ENCODE measurements around the gene ALDOA.
A peak's percentile ranks its signal among the peaks of the same experiment; 100 is the strongest.
"Not testable (repeated sequence)": the region's sequence is repeated elsewhere in the genome, so short reads cannot be mapped to it uniquely, and the experiment has no call there.

ALDOA gene

DNA sequence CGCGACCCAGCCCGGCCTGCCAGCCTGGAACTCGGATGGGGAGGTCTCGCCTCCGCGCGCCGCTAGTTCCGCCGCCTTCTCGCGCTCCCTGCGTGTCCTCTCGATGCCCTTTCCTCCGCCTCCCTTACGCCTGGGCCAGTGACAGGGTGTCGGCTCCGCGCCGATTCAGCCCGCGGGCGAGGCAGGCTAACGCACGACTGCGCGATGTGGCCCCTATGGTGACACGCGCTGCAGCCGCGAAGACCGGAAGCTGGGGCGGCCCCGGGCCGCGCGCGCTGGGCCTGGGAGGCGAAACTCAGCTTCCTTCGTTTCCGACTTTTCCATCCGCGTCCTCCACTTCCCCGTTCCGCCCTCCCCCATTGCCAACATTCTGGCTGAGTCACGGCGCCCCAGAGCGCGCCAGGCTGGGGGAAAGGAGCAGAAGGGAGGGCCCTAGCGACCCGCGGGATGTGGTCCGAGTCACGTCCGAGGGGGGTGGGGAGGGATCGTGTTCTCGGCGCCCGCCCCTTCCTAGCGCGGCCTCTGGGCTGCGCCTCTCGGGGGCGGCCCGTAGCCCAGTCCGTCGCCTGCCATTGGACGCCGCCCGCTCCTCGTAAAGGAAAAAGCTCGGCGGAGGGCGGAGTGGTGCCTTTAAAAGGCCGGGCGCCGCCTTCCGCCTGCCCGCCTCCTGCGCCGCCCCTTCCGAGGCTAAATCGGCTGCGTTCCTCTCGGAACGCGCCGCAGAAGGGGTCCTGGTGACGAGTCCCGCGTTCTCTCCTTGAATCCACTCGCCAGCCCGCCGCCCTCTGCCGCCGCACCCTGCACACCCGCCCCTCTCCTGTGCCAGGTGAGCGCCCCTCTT is at the start of gene ALDOA:
TSS of gene ALDOA (plus strand) at position 659 of the 841 bp plus-strand sequence. CDS start 1,138 bp downstream, outside the sequence.
- FAIRE-seq (no peak), DNase-seq (ENCODE audit: insufficient read length, low spot score) (peak; percentile 91)

DNA sequence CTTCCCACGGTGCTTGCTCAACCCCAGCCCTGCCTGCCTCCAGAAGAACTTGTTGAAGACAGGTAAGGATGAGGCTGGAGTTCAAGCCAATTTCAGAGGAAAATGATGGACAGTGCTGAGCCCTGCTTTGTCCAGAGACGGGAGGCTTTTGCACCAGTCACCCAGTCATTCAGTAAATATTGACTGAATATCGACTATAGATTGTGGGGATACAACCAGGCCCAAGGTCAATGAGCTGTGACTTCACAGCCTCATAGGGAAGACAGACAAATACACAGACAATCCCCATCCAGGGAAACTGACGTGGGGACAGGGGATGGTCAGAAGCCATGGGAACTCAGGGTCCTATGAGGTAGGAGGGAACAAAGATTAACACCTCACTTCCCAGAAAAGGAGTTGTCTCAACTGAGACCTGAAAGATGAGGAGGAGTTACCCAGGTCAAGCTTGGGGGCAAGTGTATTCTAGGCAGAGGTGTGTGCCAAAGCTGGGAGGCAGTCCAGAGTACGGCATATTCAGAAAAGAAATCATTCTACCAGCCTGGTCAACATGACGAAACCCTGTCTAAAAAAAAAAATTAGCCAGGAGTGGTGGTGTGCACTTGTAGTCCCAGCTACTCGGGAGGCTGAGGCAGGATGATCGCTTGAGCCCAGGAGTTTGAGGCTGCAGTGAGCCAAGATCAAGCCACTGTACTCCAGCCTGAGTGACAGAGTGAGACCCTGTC is 48.8 kb upstream of the ALDOA start:
- no peak for FAIRE-seq
- no peak for DNase-seq (ENCODE audit: insufficient read length, low spot score)

DNA sequence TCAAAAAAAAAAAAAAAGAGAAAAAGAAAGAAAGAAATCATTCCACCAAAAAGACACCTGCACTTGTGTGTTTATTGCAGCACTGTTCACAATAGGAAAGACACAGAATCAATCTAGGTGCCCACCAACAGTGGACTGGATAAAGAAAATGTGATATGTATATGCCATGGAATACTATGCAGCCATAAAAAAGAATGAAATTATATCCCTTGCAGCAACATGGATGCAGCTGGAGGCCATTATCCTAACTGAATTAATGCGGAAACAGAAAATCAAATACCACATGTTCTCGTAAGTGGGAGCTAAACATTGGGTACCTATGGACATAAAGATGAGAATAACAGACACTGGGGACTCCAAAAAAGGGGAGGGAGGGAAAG is 48.3 kb upstream of the ALDOA start:
- DNase-seq (ENCODE audit: insufficient read length, low spot score) = no peak
- no peak for FAIRE-seq

DNA sequence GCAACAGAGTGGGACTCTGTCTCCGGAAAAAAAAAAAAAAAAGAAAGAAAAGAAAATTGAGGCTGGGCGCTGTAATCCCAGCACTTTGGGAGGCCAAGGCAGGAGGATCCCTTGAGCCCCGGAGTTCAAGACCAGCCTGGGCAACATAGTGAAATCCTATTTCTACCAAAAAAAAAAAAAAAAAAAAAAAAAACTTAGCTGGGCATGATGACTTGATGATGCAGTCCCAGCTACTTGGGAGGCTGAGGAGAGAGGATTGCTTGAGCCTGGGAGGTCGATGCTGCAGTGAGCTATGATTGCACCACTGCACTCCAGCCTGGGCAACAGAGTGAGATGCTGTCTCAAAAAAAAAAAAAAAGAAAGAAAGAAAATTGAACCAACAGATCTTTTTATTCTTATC is 47.6 kb upstream of the ALDOA start:
- FAIRE-seq; DNase-seq (ENCODE audit: insufficient read length, low spot score): not testable (repeated sequence)

DNA sequence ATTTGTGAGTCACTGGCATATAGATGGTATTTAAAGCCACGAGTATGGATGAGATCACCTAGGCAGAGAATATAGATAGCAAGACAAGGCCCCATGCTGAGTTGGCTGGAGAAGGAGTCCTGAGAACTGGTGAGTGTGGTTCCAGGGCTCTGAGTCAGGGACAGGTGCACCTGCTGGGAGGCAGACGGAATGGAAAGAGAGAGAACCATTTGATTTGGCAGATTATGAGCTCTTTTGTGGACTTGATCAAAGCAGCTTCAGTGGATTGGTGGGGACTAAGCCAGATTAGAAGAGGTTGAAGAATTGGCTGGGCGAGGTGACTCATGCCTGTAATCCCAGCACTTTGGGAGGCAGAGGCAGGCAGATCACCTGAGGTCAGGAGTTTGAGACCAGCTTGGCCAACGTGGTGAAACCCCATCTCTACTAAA is 46.8 kb upstream of the ALDOA start:
- FAIRE-seq (no peak), DNase-seq (ENCODE audit: insufficient read length, low spot score) (no peak)

DNA sequence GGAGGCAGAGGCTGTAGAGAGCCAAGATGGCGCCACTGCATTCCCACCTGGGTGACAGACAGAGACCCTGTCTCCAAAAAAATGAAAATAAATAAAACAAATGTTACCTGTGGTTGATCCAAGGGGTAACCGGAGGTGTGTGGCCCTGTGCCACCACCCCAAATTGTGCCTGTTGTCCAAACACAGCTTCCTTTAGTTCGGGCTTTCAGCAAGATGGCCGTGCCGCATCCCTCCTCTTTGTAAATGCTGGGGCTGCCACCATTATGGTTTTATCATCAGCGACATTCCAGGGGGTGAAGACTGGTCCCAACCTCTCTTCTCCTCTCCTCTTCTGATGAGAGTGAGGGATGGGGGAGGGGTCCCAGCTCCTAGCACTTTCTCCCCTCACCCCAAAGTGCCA is 42.7 kb upstream of the ALDOA start, which contains the start of gene C16orf92:
TSS of gene C16orf92 (plus strand) at position 312 of the 400 bp plus-strand sequence. CDS start 143 bp downstream, outside the sequence.
- DNase-seq (ENCODE audit: insufficient read length, low spot score) = no peak
- FAIRE-seq = no peak

DNA sequence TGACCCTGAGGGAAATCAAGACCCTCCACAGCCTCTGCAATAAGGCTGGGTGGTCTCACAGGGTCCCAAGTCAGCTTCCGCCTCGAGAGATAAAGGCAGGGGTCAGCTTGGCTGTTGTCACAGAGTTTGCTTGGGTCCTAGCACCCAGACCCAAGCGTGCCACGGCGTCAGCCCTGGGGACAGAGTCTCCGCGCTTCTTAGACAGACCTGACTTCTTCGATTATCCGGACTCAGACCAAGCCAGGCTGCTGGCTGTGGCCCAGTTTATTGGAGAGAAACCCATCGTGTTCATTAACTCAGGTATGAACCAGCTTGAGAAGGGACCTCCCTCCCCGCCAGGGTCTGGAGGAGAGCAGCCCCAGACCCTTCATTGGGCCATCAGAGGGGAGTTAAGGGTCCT is 42.0 kb upstream of the ALDOA start:
- no peak for FAIRE-seq
- DNase-seq (ENCODE audit: insufficient read length, low spot score) = no peak

DNA sequence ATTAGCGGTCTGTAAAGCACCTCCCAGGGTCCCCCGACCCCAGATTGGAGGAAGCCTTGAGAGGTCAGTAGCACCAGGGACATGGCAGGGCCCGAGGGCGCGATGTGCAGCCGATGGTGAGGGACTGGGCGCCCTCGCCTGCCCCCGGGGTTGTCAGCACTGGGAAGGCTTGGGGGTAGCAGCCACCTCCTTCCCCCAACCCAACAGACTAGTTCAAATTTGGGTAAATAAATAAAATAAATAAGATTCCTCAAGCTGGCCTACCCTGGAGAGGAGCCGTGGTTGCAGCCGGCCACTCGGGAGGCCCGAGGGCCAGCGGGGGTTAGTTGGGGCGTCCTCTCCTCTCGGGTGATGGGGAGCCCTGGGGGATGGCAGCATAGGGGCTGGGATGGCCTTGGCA is 41.1 kb upstream of the ALDOA start:
- DNase-seq (ENCODE audit: insufficient read length, low spot score) (no peak), FAIRE-seq (no peak)

DNA sequence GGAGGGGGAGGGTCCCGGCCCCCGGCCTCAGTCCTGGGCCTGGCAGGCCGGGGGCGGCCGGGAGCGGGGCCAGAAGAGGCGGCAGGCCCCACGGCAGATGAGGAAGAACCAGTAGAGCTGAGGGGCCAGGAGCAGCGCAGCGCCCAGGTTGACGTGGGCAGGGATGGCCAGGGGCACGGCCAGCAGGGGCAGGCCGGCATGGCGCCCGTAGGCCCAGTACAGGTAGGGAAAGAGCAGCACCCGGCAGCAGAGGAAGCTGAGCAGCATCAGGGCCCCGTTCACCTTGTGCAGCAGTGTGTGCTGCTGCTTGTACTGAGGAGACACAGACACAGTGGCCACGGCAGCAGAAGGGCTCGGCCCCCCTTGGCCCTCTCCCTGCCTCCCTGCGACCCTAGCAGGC is 40.4 kb upstream of the ALDOA start:
- FAIRE-seq = no peak
- DNase-seq (ENCODE audit: insufficient read length, low spot score) = no peak

DNA sequence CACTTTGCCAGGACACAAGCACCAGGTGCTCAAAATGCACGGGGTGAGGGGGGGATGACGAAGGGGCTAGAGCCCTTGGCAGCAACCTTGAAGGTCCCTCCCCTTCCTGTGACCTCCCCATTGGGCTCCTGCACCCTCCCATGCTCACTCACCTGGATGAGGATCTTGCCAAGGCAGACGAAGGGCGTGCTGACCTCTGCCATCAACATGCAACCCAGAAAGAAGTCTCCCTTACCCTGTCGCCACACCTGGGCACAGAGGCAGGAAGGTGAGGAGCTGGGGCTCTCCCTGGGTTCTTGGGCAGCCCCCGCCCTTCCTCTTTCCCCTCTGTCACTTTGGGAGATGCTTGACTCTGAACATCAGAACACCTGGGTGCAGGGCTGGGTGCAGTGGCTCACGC is 40.0 kb upstream of the ALDOA start:
- no peak for DNase-seq (ENCODE audit: insufficient read length, low spot score)
- FAIRE-seq = no peak

DNA sequence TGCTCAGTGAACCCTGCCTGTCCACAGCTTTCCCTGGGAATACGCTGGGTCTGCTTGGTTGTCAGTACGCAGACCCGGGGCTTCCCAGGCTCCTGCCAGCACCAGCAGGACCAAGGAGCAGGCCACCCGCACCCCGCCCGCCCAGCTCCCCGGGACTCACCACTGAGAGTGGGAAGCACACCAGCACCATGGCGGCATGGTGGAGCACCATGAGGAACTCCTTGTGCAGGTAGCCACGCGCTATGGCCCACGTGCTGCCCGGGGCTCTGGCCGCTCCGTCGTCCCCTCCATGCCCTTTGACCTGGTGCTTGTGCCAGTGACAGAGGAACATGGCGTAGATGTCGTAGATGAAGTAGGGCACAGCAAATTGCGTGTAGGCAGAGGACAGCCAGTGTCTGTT is 39.1 kb upstream of the ALDOA start:
- DNase-seq (ENCODE audit: insufficient read length, low spot score) (no peak), FAIRE-seq (no peak)

DNA sequence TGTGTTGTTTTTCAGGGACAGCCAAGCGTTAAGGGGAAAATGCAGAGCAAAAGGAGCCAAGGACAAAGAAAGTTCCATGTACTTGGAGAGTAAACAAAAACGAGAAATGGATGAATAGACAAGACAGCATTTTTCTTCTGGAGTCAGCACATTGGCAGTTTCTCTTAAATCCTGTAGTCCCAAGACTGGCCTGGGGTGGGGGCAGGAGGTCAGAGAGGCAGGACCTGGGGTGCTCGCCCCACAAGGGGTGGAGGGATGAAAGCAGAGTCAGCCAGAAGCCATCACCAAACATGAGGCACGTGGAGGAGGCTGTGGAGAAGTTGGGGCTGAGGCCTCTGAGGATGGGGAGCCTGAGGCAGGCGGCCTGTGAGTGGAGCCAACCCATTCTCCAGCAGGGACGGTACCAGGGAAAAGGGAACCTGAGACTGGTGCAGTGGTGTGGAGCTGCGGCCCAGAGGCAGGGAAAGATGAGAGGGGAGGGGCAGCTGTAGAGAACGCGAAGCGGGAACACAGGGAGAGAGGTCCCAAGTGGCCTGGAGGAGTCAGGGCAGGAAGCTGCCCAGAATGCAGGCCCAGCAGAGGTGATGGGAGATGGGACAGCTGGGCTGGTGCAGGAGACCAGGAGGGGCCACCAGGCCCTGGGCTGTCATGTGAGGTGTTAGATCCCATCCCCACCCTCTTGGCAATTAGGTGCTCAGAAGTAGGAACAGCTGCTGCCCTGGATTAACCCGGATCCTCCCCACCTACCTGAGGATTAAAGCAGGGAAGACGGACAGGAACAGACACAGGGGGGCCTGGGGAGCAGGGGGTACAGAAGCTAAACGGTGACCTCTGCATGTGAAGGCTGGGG is 37.7 kb upstream of the ALDOA start:
- FAIRE-seq (no peak), DNase-seq (ENCODE audit: insufficient read length, low spot score) (no peak)

DNA sequence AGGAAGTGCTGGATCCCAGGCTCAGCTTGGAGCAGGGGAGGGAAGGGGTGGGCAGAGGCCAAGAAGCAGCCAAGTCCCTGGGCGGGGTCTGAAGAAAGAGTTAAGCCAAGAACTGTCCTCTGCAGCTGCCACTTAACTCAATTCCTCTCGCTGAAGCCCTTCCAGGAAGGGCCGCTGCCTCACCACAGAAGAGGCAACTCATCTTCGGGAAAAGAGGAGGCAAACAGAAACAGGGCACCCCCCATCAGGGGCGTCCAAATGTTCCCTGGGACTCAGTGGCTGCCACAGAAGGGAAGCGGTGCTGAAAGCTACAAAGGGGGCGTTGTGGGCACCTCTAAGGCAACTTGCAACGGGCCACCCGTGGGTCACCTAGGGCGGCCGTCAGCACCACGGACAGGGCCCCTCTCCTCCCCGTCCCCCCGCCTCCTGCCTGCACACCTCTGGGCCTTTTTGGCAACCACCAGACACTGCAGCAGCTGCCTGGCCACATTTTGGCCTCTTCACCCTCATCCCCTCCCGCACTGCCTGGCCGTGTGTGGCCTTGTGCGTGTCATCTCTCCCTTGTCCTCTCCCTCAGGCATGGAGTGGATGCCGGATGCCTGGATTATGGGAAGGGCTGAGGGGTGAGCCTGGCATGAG is 37.0 kb upstream of the ALDOA start:
- no peak for FAIRE-seq
- no peak for DNase-seq (ENCODE audit: insufficient read length, low spot score)

DNA sequence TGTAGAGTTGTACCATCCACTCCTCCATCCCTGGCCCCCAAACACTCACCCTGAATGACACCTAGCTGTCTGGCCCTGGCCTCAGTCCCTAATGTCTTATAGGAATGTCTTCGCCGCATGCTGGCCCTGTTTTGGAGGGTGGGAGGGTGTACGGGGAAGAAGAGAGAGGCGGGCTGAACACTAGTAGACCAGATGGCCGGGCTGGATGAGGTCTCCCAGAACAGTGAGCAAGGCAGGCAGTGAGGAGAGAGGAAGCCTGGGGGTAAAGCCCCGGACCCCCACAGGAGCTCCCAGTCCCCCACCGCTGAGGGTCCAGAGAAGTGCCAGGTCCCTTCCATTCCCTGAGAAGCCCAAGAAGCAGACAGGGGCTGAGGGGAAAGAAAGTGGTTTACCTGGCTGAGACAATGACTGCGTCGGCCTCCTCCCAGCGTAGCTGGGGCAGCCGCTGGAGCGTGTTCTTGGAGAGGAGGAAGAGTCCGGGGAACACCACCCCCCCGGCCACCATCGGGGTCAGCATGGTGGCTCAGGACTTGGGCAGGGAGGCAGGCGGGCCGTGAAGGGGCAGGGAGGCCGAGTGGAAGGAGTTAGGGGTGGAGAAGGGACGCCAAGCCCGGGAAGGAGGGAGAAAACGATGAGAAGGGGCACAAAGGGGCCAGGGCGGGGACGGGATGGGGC is 35.4 kb upstream of the ALDOA start:
- no peak for FAIRE-seq
- DNase-seq (ENCODE audit: insufficient read length, low spot score) = no peak

DNA sequence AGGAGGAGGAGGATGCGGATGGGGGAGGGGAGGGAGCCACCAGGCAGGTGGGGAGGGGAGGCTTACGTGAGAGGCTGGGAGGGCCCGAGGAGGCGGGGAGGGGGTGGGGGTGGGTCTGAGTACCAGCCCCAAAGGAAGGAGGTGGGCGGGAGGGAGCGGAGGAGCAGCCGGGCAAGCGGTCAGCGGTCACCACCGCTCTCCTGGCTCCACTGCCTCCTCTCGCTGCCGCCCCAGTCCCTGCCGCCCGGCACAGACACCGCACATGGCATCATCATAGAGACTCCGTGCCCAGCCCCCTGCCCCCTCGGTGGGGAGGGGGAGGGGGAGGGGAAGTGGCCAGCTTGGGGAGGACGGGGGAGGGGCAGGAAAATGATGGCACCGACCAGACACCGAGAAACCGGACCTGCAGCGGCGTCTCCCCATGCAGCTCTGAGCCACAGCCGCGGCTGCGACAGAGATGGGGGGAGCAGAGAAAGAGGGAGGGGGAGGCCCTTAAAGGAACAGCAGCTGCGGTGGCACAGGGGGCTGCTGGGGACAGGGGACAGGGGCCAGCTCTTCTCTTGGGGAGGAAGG is 34.6 kb upstream of the ALDOA start, which contains the start of gene TLCD3B:
TSS of gene TLCD3B (minus strand) at position 431 of the 573 bp plus-strand sequence. CDS start 744 bp downstream, outside the sequence.
- DNase-seq (ENCODE audit: insufficient read length, low spot score) = no peak
- FAIRE-seq = no peak

DNA sequence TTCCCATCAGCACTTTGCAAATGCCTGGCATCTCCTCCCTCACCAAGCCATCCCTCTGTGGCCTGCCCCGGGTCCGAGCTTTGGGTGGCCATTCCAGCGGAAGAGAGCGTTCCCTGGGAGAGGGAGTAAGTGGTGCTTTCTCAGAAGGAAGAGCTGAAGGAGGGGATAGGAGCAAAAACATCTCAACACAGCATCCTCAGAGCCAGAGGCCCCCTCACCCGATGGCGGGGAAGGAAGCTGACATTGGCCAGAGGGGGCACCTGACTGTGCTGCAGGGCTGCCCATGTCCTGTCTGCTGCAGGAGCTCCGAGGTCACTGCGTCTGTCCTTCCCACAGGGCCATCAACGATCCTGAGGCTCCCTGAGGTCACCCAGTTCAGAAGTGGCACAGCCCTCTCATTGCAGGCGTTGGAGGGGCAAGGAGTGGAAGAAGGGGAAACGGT is 34.1 kb upstream of the ALDOA start:
- DNase-seq (ENCODE audit: insufficient read length, low spot score) (no peak), FAIRE-seq (no peak)

DNA sequence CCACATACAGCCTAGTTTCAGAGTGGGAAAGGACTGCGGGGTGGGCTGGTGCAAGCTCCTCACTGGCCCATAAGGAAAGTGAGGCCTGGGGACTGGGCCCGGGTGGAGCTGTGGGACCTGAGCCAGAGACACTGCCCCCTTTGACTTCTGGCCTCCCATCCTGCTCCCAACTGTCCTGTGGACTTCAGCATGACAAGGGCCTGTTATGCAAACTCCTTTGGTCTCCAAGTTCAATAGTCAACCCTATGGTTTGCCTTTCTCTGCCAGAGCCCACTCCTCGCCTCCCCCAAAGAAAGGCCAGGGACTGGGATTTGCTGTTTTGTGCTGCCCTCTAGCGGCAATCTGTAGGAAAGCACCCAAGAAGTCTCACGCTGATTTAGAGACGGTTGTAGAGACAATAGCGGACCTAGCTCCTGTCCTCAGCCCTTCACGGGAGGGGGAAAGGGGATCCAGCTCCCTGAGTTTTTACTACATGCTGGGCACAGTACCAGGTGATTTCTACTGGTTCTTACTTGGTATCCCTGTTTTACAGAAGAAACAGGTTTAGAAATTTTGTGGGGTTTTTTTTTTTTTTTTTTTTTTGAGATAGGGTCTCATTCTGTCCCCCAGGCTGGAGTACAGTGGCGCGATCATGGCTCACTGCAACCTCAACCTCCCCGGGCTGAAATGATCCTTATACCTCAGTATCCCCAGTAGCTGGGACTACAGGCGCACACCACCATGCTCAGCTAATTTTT is 33.3 kb upstream of the ALDOA start:
- DNase-seq (ENCODE audit: insufficient read length, low spot score) (peak; percentile 74), FAIRE-seq (no peak)

DNA sequence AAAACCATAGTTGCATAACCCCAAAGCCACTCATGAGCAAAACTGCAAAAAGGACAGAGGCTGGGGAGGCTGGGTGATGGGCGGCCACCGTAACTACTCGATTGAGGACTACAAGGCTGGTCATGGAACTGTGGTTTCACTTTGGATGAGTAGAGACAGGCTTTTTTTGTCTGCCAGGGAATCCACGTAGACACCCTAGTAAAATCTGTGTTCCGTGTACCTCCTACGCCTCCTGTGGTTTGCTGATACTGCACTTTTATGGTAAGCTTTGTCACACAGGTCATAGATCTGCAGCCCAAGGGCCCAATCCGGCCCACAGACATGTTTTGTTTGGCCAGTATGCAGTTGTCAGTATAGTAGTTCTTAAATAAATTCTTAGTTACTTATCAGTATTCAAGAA is 32.3 kb upstream of the ALDOA start:
- no peak for FAIRE-seq
- DNase-seq (ENCODE audit: insufficient read length, low spot score) = no peak

DNA sequence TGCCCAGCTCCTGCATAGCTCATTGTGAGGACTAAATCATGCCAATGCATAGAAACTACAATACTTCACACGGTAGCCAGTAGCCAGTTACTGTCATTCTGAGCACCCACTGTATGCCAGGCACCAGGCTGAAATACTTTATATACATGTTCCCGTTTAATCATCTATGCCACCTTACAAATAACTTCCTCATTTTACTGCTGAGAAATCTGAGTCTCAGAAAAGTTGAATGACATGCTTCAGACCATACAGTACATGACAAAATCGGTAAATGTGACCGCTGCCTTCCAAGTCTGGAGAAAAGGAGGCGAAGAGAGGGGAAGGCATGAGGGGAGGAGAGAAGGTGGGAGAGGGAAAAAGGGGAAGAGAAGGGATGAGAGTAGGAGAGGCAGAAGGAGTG is 25.3 kb upstream of the ALDOA start:
- no peak for DNase-seq (ENCODE audit: insufficient read length, low spot score)
- FAIRE-seq = no peak

Data from HTR-8/SVneo (cell line).